NCI-H2029 (cell line): ENCODE measurements around the gene THOP1.

Source experiments
- DNase-seq: peaks from one replicate; lab custom pipeline; 2025; lab: John Stamatoyannopoulos, UW

Gene THOP1

DNA sequence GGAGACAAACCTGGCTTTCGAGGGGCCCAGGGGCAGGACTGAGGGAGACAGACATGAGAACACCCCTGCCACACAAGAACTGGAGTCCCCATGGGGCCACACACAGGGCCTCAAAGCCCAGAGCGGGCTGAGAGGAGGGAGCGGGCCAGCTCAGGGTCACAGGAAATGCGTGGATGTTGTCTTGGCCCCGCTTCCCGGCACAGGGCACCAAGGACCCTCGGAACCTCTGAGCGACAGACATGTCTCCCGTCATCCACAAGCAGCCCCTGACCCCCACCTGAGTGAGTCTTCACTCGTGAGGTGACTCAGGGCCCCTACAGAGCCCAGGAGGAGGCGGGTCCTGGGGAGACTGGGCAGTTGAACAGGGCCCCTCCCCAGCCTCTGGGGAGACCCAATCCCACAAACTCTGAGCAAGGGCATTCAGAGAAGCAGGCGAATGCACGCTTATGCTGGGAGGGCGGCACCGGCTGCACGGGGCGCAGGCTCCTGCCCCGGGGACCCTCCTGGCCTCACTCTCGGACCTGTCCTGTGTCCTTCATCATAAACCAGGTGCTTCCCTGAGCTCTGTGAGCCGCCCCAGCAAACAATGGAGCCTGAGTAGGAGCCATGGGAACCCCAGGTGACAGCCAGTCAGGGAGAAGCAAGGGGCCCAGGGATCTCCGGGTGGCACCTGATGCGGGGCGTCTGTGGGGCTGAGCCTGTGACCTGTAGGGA, 22.4 kb upstream of the THOP1 start:
- no peak for DNase-seq

DNA sequence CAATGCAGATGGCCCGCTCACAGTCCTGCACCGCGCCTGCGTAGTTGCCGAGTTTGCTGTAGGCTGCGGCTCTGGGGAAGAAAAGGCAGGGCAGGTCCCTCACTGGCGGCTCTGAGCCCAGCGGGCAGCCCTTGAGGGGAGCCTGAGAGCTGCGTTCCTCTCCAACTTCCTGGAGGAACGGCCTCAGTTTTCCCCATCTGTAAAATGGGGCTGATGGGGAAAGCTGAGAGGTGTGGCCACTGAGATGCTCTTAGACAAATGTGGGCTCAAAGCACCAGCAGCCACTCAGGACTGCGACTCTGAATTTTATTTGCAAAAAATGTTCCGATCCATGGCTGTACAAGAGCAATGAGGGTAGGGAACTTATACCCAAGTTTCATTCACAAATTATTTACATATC, 21.6 kb upstream of the THOP1 start:
- no peak for DNase-seq

DNA sequence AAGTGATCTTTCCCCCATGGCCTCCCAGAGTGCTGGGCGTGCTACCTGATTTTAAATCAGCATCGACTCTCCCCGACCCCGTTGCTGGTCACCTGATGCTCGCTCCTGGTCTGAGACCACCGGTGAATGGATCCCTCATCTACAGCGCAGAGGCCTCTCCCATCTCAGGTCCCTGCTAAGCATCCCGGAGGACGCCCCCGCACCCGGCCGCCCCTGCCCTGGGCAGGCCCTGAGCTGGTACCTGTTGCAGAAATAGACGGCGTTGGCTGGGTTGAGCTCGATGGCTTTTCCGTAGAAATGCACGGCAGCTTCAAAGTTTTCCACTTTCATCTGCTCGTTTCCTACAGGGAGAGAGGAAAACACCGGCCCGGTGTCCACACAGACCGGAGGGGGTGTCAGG, 20.4 kb upstream of the THOP1 start:
- no peak for DNase-seq

DNA sequence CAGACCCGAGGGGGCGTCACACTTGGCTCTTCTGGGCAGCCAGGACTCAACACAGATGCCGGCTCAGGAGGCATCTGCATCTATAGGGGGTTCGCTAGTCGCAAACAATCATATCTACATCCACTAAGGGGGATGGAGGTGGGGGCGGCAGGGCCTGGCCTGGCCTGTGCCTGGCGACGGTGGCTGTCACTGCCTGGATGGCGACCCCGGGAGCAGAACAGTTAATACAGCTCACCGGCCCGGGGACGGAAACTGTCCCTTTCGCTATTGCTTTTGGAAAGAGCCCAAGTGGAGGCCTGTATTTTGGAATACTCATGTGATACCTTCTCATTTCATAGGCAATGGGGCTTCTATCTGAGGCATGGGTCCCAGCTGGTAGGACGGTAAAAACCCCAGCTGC, 19.9 kb upstream of the THOP1 start:
- DNase-seq = no peak

DNA sequence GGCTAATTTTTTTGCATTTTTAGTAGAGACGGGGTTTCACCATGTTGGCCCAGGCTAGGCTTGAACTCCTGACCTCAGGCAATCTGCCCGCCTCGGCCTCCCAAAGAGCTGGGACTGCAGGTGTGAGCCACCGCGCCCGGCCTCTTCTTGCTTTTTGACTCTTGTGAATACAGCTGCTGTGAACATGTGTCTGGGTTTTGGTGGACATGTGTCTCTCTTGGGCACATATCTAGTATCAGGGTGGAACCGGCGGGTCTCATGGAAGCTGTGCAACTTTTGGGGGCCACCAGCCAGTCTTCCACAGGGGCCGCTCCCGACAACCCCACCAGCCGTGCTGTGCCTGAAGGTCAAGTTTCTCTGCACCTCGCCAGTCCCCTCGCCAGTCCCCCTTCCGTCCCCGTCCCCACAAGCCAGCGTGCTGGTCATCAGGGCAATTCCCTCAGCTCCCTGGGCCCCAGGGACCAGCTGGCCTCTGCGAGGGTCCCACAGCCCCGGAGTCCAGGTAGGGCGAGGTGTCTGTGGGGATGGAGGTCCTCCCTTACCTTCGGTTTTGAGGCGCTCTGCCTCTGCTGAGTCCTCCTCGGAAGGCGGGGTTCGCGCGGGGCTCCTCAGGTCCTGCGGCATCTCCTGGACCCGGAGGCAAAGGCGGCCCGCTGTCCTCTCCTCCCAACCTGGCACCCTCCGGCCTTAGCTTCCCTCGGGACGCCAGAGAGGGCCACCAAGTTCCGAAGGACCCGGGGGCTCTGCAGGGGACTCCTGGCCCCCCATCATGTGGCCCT, 18.5 kb upstream of the THOP1 start:
- DNase-seq = no peak

DNA sequence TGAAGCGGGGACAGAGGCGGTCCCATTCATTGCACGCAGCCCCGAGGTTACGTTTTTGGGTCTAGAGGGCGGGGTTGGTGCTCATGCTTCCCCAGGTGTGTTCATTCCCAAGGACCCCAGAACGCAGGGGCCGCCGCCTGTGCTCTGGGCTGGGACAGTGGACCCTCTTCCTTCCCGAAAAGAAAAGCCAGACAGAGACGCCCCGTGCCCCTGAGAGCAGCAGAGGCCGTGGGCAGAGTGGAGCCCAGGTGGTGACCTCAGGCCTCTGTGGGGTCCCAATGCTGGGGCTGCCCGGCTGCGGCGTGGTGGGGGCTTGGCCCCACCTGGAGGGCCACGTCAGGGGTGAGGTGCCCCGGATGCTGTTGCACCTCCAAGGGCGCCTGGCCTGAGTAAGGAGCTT, 17.6 kb upstream of the THOP1 start:
- no peak for DNase-seq

DNA sequence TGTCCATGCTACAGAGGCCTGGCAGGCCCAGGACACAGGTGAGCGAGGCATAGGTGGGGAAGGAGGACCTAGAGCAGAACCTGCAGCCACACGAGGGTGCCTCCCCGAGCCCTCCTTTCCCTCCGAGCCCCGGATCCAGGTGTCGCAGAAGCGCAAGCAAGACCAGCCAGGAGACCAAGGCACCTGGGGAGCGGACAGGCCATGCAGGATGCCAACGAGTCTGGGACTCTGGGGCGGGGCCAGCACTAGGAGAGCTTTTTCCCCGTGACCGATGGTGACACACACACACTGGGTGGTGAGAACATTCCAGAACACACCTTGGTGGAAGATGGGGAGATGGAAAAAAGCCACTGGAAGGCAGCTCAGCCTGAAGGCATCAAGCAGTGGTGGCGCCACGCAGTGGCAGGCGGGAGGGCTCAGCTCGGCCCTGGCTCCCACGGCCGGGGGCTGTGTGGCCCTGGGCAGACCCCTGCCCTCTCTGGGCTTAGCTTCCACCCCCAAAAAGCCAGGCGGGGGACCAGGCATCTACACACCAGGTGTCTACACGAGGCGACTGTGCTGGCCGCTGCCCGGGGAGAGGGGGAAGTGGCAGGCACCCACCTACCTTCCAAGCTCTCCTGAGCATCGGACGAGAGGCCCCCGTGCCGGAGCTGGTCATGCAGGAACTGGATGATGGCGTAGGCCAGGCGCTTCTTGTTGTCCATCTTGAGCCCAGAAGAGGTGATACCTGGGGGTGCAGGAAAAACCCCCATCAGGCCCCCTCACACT, 16.8 kb upstream of the THOP1 start:
- DNase-seq = no peak

DNA sequence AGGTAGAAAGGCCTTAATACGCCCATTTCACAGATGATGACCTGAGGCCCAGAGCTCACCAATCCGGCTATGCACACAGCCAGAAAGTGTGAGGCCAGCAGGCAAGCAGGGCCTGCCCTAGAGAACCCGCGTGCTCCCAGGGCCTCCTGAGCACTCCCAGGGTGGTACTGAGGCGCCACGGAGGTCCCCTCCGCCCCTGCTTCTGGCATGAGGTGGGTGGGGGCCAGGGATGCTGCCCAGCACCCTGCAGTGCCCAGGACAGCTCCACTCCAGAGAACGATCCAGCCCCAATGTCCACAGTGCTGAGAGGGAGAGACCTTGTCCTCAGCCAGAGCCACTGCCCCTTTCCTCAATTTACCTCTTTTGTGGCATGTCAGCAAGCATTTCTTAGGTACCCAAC, 16.1 kb upstream of the THOP1 start:
- DNase-seq = no peak

DNA sequence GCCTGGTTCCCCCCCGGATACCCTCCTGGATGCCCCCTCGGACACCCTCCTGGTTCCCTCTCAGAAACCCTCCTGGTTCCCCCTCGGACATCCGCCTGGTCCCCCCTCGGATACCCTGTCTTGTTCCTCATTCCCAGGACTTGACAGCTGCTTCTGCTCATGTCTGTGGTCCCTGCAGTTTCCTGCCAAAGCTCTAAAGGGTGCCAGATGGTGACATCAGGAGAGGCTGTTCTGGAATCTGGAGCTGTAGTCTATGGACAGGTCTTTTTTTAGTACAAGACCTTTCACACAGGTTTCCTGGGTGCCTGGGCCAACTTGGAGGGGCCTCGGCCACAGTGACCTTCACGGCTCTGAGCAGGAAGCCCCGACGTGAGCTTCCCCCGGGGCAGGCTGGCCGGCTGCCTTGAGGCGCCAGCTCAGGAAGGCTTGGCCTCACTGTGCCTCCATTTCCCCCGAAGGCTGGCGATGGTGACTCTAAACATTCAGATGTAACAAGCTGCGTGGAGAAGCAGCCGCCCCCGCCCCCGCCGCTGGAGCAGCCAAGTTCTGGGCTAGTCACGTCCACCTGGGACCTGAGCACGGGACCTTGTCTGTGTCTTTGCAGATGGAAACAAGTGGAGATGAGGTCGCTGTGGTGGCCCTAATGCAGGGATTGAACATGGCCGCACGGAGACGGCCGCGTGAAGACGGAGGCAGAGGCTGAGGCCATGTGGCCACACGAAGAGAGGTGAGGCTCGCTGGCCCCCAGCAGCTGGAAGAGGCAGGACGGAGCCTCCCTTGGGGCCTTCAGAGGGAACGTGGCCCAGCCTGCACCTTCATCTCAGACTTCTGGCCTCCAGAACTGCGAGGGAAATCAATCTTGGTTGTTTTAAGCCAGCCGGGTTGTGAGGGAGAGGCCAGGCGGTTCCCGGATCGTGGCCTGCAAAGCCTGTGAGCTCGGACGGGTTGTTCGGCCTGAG, 15.0 kb upstream of the THOP1 start:
- DNase-seq = no peak

DNA sequence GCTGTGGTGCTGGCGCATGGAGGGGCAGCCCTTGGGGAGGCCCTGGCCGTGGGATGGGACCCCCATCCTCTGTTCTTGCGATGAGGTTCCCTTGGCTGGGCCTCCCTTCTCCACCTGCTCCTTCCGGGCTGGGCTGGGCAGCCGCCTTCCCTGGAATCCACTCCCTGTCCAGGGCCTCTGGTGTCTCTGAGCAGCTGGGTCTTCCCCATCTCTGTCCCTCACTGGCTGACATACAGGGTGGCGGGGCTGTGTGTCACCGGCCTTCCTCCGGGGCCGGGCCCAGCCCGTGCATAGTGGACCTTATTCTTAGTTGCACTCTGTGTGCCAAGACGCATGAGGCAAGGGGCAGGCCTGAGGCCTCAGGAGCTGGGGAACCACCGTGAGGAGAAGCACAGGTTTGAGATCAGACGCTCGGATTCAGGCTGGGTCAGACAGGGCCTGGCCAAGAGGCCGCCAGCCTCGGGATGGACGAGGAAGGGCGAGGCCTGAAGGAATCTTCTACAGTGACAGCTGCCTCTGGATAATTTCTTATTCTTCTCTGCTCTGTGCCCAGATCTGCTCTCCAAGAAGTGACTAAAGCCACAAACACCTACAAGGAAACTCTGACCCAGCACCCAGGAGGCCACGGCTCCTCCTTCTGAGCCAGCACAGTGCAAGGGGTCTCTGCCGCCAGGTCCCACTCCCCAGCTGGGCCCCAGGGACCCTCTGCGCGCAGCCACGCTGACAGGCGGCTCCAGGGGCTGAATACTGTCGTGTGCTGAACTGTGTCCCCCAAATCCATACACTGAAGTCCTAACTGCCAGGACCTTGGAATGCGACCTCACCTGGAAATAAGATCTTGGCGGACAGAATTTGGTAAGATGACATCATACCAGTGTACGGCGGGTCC, 13.3 kb upstream of the THOP1 start:
- no peak for DNase-seq

DNA sequence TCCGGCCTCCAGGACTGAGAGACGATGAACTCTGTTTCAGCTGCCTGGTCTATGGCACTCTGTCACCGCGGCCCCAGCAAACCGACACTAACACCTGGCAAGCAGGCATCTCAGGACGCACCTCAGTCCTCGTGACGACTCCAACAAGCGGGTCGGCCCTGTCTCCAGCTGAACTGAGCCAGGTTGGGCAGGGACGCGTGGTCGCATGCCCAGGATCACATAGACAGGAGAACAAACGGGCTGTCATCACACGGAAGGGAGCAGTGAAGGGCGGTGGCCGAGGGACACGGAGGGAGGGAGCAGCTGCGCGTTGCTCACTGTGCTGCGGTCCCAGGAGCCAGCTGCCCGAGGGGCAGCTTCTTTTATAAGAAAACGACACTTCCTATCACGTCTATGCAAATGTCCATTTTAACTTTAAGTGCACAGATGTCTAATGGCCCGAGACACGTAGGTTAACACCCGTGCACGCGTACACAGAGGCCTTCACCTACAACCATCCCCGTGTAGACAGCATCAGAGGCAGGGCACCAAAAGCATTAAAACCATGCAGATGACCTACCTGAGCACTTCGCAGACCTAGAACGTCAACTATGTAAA, 11.1 kb upstream of the THOP1 start:
- DNase-seq = no peak

DNA sequence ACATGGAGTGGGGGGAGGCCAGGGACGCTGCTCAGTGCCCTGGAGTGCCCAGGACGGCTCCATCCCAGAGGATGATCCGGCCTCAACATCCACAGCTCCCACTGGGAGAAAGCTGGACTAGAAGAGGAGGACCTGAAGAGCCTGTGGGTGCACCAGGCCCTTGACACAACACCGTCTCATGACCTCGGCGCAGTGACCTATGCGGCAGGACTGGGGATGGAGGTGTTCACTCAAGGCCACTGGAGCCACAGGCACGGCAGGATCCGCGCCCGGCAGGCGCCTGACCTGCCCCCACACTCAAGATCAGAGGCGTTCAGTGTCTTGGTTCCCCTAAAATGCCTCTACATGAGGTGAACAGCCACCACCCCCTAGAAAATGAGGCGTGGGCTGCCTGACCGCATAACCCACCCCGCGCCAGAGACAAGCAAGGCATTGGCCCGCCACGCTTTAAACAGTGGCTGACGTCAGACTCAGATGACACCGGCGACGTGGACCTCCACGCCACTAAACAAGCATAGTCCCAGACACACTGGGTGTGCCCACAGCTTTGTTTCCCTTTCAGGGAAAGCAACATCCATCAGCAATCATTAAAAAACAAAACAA, 10.2 kb upstream of the THOP1 start:
- DNase-seq = no peak

DNA sequence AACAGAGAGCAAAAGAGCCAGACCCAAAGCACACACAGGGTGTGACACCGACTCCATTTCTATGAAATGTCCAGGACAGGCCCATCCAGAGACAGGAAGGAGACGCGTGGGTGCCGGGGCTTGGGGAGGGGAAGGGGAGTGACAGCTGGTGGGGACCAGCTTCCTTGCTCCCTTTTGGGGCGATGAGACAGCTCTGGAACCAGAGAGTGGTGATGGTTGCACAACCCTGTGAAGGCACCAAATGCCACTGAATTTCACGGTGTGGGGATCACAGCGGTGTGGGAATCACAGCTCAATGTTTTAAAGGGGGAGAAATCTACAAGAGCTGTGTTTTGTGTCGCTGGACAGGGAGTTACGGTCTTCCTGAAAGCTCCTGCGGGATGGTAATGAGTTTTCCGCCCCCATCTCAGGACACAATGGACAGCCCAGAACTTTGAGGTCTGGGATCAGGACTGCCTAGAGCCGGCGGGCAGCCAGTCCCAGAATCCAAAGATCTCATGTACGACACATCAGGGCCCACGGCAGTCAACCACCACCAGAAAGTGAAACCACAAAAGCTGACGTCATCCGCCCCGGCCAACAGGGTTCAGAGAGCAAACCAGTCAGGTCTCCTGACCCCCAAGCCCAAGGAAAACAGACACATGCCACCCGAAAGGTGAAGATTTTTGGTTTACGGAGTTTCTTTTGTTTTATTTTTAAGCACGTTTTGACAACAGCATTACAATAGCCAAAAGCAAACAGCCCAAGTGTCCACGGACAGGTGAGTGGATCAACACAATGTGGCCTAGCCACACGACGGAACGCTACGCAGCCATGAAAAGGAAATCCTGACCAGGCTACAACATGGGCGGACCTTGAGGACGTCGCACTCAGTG, 9.5 kb upstream of the THOP1 start:
- no peak for DNase-seq

DNA sequence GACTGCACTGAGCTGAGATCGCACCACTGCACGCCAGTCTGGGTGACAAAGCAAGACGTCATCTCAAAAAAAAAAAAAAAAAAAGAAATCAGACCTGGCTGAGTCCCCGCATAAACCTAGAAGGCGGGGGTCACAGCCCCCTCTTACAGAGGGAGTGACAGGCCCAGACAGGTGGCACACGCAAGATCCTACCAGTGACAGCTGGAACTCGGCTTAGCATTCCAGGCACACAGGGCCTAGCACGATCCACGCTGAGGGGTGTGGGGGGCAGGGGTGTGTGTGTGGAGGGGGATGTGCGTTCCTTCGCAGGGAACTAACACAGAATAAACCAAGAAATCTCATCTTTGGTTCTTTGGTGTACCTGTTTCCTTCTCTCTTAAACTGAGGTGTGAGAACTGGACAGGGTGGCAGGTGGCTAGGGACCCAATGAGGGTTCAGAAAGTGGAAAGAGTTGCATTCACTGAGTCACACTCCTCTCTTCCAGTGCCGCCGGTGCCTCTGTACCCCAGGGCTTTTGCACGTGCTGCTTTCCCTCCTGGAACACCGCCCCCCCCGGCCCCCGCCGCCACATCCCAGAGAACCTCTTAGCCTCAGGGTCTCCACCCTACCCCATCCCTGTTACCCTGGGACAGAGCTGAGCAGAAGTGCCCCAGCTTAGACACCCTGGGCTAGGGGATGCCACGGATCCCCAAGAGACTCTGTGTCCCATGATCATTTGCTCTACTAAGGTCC, 7.2 kb upstream of the THOP1 start:
- DNase-seq = no peak

DNA sequence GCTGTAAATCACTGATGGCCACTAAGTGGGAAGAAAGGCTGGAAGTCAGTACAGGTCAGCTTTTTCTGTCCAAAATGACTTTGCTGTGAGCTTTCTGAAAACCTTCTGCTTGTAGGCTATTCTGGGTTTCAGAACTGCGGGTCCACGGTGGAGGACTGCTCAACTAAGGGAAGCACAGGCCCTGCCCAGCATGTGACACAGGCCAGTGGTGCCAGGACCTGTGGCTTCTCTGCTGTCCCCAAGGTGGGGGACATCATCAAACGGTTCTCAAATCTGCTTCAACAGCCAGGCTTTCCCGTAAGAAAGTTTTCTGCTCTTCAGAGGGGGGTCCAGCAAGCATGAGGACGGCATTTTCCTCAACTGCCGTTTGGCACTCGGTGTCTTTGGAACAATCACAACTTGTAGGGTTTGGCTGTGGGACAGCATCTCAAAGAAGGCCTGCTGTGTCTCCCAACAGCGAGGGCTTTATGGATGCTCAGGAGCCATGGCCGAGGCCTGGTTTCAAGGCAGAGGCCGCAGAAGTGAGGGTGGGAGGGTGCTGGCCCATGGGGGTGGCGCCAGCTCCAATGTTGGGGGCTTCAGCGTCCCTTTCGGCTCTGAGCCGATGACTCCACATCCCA, 6.1 kb upstream of the THOP1 start:
- no peak for DNase-seq

DNA sequence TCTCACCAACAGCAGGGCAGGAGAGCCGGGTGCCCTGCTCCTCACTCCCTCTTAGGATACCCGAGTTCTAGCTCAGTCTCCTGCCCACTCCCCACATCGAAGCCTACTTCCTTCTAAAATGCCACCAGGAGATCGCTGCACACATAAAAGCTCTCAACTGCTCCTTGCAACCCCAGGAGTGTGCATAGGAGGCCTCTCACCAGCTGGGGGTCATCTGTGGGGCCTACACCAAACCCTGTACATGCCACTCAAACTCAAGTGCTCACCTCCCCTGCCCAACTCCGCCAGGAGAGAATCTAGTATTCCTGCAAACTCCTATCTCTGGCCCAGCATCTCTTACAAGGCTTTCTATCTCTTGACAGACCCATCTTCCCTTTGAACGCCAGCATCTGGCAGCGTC, 5.0 kb upstream of the THOP1 start:
- DNase-seq = no peak

DNA sequence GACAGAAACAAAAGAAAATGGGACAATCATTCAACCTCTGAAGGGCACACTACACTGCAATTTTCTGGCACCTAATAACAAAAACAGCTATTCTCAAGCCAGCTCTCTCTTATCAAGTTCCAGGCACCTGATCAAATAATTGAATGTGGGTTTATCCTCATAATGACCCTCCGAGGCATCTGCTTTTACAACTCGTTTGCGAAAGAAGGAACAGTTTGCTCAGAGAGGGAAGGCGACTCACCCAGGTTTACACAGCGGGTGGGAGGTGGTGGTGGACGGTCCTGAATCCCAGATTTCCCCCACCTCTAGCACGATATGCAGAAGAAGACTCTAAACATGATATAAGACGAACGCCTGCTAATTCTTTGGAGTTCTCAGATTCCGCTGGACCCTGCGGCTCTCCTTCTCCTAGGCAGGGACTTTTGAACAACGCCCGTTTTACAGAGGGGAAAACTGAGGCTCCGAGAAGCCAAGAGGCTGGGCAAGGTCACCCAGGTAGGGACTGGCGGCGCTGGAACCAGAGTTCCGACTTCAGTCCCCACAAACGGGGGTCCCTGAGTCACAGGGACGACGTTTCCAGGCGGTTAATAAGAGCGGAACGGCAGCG, 2.9 kb upstream of the THOP1 start:
- DNase-seq = no peak
